Ovary (tissue), 9 donors: Measurements from ENCODE around the gene PAOX. TPM values are rescaled to one million over a fixed set of nuclear protein-coding genes. Genes with fewer than 3 reads are reported as not detected.
A peak's percentile ranks its signal among the peaks of the same experiment; 100 is the strongest.

ENCODE experiments used
- DNase-seq, 5 donors: peaks; one replicate each; pipeline ENCODE4 v3.0.0-alpha.2; 2019 to 2020
- H3K27ac ChIP-seq, 2 donors: fragments of 200-600 bp; one replicate each; pipeline versions ENCODE4 v1.5.1 to v1.8.0; 2019 to 2022
- H3K27me3 ChIP-seq: fragments of 200-600 bp; one replicate; pipeline ENCODE4 v1.8.0; 2022
- H3K36me3 ChIP-seq: fragments of 200-600 bp; sonication (generic); one replicate; pipeline ENCODE4 v1.5.1; 2019
- H3K4me1 ChIP-seq: one replicate; pipeline ENCODE4 v1.8.1; 2013; ENCODE audit warnings: mild to moderate bottlenecking, moderate library complexity; ENCODE audit not compliant: insufficient read depth
- H3K4me3 ChIP-seq: fragments of 200-600 bp; sonication (generic); one replicate; pipeline ENCODE4 v1.5.1; 2017
- H3K9me3 ChIP-seq, 2 donors: fragments of 200-600 bp in 1 of 2; sonication (generic) in 1 of 2; one replicate each; pipeline versions ENCODE4 v1.5.1 to v1.8.1; 2013 to 2019; ENCODE audit warnings: mild to moderate bottlenecking in 1 of 2, moderate library complexity in 1 of 2
- EP300 ChIP-seq: sonication (generic); formaldehyde crosslinking; IDR thresholded peaks from one replicate; pipeline ENCODE4 v1.6.1; 2017; ENCODE audit warnings: antibody characterized with exemption
- POLR2A ChIP-seq: fragments of 450-650 bp; IDR thresholded peaks from one replicate; pipeline ENCODE4 v1.6.1; 2017; ENCODE audit warnings: antibody characterized with exemption, mild to moderate bottlenecking, moderate library complexity
- WGBS, 3 donors: extraction: QIAGEN DNeasy Blood & Tissue Kit in 1 of 3; methylation state at CpG; one replicate each; pipeline versions ENCODE4 v1.1.5 to v1.1.7; 2013 to 2017; 5-methylcytosine and 5-hydroxymethylcytosine counted together
- intact Hi-C, 4 donors: fragments of 100-400 bp; cut with DNase I; formaldehyde crosslinking; loops; one replicate each; pipeline versions ENCODE4 v1.11.0 to v1.15.1; 2022 to 2023
- polyA plus RNA-seq, 2 donors: library from polyadenylated mRNA; stranded (reverse); fragments of 200-250 nt in 1 of 2; fragments of 350-450 nt in 1 of 2; fragmentation: Illumina TruSeq in 1 of 2; extraction: RNeasy Lipid Tissue Mini Kit (QIAGEN cat#74804) in 1 of 2; gene quantifications; one replicate each; pipeline ENCODE4 v1.2.3, GENCODE V29; 2013 to 2014
- total RNA-seq, 7 donors: library from RNA; depleted of rRNA in 2 of 7; stranded (reverse); fragments of >200 nt in 2 of 7; fragmentation: NEBNext Ultra II Directional in 3 of 7; extraction: Animal tissue kit (Norgen Biotek cat#: 25700) in 3 of 7; gene quantifications; one replicate each; pipeline versions ENCODE4 v1.1.0 to v1.2.4, GENCODE V29; 2016 to 2023
- TF ChIP-seq, protein P1 (sequence below), 3 donors: fragments of 450-650 bp in 2 of 3; fragments of 200-600 bp in 1 of 3; IDR thresholded peaks; one replicate each; pipeline versions ENCODE4 v1.5.1 to v1.8.0; 2016 to 2022; ENCODE audit warnings: antibody characterized with exemption in 3 of 3, mild to moderate bottlenecking in 1 of 3
- donor health status: DM: no; HTN: no; CAD: no; lungs with moderate emphysema.
- donor health status: DM: no; HTN: no; CAD: no.
- donor health status: Bipolar disorder and iron deficiency.
- donor health status: DM: yes; HTN: yes; CAD: no.
- donor health status: DM: no; HTN: no; CAD: no.
- donor health status: DM: yes; HTN: yes; CAD: no.

Gene PAOX
- total and polyA plus RNA-seq, 9 donors, result 2.1 to 11.4 (median 8.7) TPM

DNA sequence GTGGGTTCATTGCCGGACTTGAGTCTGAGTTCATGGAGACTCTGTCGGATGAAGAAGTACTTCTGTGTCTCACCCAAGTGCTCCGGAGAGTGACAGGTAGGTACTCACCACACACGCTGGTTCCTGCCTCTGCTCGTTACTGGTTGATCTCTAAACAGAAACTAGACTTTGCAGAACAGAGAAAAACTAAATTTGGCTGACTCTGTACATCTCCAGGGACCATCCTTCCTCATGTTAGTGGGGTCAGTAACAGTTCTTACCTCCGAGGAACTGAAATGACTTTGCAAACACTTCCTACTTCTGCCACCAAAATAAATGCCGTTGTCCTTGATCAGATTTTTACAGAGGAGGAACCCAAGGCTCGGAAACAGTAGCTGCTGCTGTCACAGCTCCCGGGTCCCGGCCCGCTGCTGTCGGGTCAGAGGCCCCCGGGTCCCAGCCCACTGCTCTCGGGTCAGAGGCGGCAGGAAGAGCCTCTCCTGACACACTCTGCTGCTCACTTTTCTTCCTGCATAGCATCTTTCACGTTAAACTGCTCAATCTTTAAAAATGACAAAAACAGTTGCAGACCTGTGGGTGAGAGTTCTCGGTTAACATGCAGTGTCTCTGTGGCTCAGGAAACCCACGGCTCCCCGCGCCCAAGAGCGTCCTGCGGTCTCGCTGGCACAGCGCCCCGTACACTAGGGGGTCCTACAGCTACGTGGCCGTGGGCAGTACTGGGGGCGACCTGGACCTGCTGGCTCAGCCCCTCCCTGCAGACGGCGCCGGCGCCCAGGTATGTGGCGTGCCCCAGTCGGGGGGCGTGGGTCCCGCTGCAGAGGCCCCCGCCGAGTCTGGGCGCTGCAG, 10.1 kb downstream of the PAOX start:
- TF ChIP-seq EP300 (no peak), POLR2A (no peak)
- TF ChIP-seq, protein P1, sequence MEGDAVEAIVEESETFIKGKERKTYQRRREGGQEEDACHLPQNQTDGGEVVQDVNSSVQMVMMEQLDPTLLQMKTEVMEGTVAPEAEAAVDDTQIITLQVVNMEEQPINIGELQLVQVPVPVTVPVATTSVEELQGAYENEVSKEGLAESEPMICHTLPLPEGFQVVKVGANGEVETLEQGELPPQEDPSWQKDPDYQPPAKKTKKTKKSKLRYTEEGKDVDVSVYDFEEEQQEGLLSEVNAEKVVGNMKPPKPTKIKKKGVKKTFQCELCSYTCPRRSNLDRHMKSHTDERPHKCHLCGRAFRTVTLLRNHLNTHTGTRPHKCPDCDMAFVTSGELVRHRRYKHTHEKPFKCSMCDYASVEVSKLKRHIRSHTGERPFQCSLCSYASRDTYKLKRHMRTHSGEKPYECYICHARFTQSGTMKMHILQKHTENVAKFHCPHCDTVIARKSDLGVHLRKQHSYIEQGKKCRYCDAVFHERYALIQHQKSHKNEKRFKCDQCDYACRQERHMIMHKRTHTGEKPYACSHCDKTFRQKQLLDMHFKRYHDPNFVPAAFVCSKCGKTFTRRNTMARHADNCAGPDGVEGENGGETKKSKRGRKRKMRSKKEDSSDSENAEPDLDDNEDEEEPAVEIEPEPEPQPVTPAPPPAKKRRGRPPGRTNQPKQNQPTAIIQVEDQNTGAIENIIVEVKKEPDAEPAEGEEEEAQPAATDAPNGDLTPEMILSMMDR (IDR thresholded peaks at IDR 0.05), result no peak
- WGBS, 3 donors, result 89 to 93% (median 89%) methylated on average over 39 of the region's 39 CpGs
- intact Hi-C loops, result no loop called here
- no peak overlapping the region for H3K27ac ChIP-seq
- H3K9me3 ChIP-seq, result no peaks in the 10 kb centered on the region
- no peaks in the 10 kb centered on the region for H3K36me3 ChIP-seq
- peak in 2 of 5 donors; percentile 10 to 25 for DNase-seq
- peaks cover 1% of the 10 kb centered on the region for H3K4me1 ChIP-seq
- no peaks in the 10 kb centered on the region for H3K27me3 ChIP-seq
- no peak overlapping the region for H3K4me3 ChIP-seq

DNA sequence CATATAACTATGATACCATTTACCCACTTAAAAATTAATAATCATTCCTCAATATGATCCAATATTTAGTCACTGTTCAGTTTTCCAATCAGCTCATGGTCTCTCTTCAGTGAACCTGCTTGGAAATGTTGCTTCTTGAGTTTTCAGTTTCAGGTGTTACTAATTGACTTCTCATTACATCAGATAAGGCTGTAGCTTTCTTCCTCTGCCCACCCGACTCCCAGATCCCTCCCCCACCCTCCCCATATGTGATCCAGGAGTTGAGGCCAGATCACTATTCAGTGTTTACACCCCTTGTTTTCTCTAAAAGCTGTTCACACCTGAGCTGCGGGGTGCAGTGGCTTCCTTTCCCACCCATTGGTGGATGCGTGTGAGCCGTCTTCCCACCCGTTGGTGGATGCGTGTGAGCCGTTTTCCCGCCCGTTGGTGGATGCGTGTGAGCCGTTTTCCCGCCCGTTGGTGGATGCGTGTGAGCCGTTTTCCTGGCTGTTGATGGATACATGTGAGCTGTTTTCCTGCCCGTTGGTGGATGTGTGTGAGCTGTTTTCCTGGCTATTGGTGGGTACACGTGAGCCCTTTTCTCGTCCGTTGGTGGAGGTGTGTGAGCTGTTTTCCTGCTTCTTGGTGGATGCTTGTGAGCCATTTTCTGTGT, 11.7 kb downstream of the PAOX start:
- Histone ChIP-seq H3K9me3 (no peaks in the 10 kb centered on the region), H3K27ac (no peak overlapping the region), H3K27me3 (no peaks in the 10 kb centered on the region), H3K4me3 (no peak overlapping the region), H3K36me3 (no peaks in the 10 kb centered on the region), H3K4me1 (peaks cover 4% of the 10 kb centered on the region)
- TF ChIP-seq POLR2A (no peak), EP300 (no peak)
- TF ChIP-seq, protein P1 (IDR thresholded peaks at IDR 0.05), result no peak
- DNase-seq, result peak in 1 of 5 donors; percentile 17
- intact Hi-C loops, result no loop called here
- WGBS, 3 donors, result 86 to 88% (median 87%) methylated on average over 19 of the region's 19 CpGs

DNA sequence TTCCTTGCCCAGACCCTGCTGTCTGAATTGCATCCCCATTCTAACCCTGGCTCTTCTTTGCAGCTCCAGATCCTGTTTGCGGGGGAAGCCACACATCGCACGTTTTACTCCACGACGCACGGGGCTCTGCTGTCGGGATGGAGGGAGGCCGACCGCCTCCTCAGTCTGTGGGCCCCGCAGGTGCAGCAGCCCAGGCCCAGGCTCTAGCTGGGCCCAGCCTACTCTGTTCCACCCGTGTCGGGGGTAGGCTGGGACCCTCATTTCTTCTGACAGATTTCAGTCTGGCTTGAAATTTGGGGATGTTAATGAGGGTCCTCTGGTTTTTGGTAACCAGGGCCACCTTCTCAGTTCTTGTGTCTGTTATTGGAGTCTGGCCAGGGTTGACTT, 12.2 kb downstream of the PAOX start:
- H3K36me3 ChIP-seq, result no peaks in the 10 kb centered on the region
- H3K9me3 ChIP-seq, result no peaks in the 10 kb centered on the region
- intact Hi-C loops, result no loop called here
- no peak overlapping the region for H3K4me3 ChIP-seq
- peaks cover 4% of the 10 kb centered on the region for H3K4me1 ChIP-seq
- DNase-seq, result no peak
- 89 to 93% (median 90%) methylated on average over 12 of the region's 12 CpGs for WGBS, 3 donors
- H3K27me3 ChIP-seq, result no peaks in the 10 kb centered on the region
- no peak for TF ChIP-seq POLR2A
- TF ChIP-seq, protein P1 (IDR thresholded peaks at IDR 0.05), result no peak
- H3K27ac ChIP-seq, result no peak overlapping the region

DNA sequence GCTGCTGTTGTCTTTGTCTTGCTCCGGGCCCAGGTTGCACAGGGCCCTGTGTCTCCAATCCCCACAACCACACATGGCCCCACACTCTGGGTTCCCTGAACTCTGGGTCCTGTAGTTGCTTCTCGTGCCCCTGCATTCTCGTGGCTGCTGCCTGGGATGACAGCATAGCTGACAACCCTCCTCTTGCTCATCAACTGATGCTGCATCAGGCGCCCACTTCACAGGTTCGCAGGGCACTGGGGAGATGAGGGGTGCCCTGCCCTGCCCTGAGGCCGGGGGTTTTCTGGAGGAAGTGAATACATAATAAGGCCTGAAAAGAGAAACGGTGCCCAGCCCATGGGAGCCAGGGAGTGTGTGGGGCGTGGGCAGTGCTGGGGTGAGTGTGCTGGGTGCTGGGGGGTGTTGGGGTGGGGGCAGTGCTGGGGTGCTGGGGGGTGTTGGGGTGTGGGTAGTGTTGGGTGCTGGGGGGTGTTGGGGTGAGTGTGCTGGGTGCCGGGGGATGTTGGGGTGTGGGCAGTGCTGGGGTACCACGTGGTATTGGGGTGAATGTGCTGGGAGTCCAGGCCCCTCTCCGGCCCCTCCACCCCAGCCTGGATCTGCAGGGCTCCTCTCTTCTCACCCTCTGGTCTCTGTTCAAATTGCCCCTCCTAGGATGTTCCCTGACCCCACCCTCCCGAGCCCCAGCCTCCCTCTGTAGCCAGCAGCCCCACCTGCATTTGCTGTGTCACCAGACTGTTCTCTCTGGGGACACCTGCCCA, 12.9 kb downstream of the PAOX start:
- Histone ChIP-seq H3K9me3 (no peaks in the 10 kb centered on the region), H3K4me1 (peaks cover 4% of the 10 kb centered on the region), H3K4me3 (no peak overlapping the region), H3K27me3 (no peaks in the 10 kb centered on the region), H3K27ac (no peak overlapping the region), H3K36me3 (no peaks in the 10 kb centered on the region)
- DNase-seq, result peak in 1 of 5 donors; percentile 19
- TF ChIP-seq, protein P1 (IDR thresholded peaks at IDR 0.05), result no peak
- TF ChIP-seq POLR2A (no peak), EP300 (no peak)
- intact Hi-C loops, result no loop called here
- WGBS, 3 donors, result 78 to 87% (median 84%) methylated on average over 11 to 12 of the region's 12 CpGs
